Measurements from ENCODE around the gene GNAT3.

- TF ChIP-seq ZNF362 (tag by site-specific recombination; IDR thresholded peaks at IDR 0.05), result no peak
- no peak for TF ChIP-seq ZNF626 (tag by site-specific recombination; IDR thresholded peaks at IDR 0.05)
- TF ChIP-seq HOXA7 (CRISPR knock-in tag; IDR thresholded peaks at IDR 0.05; ENCODE audit: borderline replicate concordance), result no peak
- TF ChIP-seq ZNF707 (tag by site-specific recombination; IDR thresholded peaks at IDR 0.05), result no peak
- no peak for TF ChIP-seq ZNF660 (tag by site-specific recombination; IDR thresholded peaks at IDR 0.05)
- no peak for TF ChIP-seq PRDM1 (tag by site-specific recombination; IDR thresholded peaks at IDR 0.05)
- TF ChIP-seq CTCF (tag by site-specific recombination; IDR thresholded peaks at IDR 0.05), result no peak
- no peak for TF ChIP-seq ZNF701 (tag by site-specific recombination; IDR thresholded peaks at IDR 0.05)
- TF ChIP-seq RBAK (tag by site-specific recombination; IDR thresholded peaks at IDR 0.05), result no peak
Observed at GRCh38 chr7:80429181-80429580, 82.7 kb downstream of the GNAT3 start.
